GM12874 (cell line): ENCODE results near the gene PHF21A.

Source experiments
- TF ChIP-seq, protein P1 (sequence below): IDR thresholded peaks from 2 replicates; pipeline ENCODE4 v1.5.1; 2011; ENCODE audit warnings: low read depth, mild to moderate bottlenecking, control low read depth, low read length, moderate library complexity; ENCODE audit not compliant: insufficient read depth

Gene PHF21A

DNA sequence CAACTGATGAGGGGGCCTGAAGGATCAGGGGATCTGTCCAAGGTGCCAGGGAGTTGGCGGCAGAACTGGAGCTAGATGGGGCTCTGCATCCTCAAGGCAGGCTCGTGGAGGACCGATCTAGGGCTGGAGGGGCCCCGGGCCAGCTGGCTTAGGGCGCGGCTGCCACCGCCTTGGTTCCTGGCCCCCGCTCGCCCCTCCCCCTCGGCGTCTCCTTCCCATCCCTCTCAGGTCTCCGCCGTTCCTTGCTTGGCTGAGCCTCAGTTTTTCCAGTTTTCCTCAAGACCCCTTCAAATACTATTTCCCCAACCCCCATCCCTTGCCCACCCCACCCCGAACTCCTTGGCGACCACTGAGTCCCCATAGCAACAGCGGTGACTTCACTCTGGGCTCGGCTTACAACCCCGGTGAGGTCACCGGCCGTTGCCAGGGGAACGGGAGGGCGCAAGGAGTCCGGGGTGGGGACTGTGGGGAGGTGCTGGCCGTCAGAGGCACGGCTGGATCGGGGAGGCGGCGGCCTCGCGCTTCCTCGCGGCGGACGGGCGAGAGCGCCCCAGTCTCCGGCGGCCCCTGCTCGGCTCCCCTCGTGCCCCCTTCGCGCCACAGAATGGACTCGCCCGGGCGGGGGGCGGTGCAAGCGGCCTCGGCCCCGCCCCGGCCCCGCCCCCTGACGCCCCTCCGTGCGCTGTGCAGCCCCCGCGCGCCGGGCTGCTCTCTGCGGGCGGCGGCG lies 221.6 kb downstream of the PHF21A start:
- TF ChIP-seq, protein P1, sequence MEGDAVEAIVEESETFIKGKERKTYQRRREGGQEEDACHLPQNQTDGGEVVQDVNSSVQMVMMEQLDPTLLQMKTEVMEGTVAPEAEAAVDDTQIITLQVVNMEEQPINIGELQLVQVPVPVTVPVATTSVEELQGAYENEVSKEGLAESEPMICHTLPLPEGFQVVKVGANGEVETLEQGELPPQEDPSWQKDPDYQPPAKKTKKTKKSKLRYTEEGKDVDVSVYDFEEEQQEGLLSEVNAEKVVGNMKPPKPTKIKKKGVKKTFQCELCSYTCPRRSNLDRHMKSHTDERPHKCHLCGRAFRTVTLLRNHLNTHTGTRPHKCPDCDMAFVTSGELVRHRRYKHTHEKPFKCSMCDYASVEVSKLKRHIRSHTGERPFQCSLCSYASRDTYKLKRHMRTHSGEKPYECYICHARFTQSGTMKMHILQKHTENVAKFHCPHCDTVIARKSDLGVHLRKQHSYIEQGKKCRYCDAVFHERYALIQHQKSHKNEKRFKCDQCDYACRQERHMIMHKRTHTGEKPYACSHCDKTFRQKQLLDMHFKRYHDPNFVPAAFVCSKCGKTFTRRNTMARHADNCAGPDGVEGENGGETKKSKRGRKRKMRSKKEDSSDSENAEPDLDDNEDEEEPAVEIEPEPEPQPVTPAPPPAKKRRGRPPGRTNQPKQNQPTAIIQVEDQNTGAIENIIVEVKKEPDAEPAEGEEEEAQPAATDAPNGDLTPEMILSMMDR = no peak

DNA sequence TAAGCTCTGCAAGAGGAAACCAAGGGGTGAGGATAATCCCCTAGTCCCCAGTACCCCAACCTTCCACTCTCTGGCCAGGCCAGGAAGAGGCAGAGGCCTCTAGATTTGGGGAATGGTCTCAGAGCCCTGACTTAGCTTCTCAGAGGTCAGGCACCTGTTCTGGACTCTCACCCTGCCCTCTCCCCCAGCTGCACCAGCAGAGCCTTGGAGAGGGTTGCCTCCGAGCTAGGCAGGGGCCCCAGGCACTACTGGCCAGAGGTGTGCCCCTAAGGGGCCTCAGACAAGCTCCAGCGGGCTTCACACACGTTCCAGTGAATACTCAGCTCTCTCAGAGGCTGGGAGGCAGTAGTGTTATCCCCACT lies 222.2 kb downstream of the PHF21A start:
- TF ChIP-seq, protein P1 = no peak

DNA sequence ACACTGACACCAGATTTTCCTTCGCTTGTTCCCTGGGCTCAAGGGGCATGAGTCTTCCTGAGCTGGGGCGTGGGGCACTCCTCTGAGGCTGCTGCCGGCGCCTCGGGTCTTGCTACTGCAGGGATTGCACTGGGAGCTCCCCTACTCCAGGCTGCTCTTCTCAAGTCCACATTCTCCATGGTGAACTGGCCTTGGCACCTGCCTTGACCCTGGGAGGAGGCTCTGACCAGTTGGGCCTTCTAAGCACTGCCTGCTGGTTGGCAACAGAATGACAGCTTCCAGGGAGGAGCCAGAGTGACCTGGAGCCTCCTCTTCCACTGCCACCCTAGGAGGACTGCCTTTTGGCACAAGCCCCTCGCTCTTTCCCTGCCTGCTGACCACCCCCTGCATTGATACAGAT lies 223.7 kb downstream of the PHF21A start:
- TF ChIP-seq, protein P1 = no peak

DNA sequence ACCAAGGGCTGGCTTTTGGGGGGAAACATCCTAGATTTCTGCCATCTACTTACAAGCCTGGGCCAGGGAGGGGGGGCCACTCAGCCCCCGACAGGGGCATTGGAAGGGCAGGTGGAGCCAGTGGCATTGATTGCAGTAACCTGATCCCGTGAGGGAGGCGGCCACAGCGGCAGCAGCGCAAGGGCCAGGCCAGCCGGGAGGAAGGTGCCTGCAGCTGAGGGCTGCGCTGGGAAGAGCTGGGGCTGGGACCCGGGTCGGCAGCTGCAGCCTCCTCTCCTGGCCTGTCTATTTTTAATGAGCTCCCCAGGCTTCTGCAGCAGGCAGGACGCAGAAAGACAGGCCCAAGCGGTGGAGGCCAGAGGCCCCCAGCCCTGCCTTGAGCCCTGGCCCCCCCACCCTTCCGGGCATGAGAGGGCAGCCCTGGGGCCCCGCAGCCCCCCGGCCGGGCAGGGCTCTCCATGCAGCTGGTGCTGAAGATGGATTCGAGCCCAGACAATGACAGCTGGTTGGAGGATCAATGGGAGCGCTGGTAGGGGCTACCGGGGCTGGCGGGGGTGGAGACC lies 224.8 kb downstream of the PHF21A start:
- TF ChIP-seq, protein P1 = no peak

DNA sequence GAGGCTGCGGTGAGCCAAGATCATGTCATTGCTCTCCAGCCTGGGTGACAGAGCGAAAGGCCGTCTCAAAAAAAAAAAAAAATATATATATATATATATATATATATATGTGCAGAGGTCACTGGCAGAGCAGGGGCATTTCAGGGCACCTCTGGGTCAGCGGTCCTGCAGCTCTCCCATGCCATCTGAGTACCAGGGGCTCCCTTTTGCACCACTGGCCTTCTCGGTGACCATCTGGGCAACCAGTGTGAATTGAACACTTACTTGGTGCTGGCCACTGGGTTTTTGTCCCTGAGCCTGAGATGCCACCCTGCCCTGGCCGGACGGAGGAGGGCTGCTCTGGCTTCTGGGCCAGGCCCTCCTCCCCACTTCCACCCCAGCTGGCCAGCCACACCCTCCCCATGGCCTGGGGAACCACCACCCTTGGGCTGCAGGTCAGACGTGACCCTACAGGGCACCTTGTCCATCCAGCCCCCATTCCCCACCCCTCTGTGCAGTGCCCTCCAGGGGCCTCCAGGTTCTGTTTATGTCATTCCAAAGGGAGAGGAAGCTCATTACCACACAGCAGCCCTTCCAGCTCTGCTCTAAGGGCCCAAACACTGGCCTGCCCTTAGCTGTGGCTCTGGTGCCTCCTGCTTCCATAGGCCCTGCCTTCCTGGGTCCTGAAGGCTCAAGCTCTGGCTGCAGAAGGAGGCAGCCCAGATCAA lies 225.5 kb downstream of the PHF21A start:
- TF ChIP-seq, protein P1 = no peak

DNA sequence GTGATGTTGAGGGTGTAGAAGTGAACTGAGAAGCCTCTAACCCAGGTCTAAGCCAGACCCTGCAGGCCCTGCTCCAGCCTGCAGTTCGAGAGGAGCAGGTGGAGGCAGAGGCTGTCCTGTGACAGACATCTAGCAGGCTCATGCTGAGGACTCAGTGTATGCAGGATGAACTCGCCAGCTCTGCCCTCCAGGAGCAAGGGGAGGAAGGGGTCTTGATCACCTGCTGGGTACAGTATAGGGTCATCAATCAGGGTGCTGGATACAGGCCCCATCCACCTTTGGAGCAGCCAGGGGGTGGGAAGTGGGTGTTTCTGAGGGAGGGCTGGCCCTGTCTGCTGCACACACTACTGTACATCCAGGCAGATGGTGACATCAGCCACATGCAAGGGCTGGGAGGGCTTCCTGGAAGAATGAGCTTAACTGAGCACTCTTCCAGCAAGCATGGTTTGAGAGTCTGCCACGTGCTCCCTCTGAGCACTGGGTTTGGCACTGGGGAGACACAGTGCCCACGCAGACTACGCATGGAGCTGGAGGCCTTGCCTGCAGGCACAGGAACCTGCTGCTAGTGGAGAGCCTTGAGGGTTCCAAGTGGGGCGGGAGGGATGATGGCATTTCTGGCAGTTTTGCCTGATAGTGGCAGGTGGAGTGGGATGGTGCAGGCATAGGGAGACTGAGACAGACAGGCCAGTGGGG lies 226.6 kb downstream of the PHF21A start:
- TF ChIP-seq, protein P1 = no peak

DNA sequence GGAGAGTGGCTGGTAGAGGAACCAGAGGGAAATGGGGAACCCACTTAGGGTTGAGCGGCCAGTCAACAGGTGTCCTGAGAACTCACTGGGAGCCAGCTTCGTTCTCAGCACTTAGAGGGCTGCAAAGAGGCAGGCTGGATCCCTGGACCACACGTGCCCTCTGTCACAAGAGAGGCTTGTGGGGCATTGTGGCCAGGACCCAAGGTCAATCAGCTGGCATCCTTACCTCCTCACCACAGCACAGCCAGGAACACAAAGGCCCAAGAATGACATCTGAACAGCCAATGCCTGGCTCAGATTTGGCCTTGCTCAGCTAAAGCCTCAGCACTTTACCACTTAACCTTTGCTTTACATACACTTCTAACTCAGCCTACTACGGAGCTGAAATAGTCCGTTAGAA lies 228.4 kb downstream of the PHF21A start:
- TF ChIP-seq, protein P1 = no peak
